ENCODE data around the gene STING1. TPM values are rescaled to one million over a fixed set of nuclear protein-coding genes. Genes with fewer than 3 reads are reported as not detected.
"Not testable (repeated sequence)": the region's sequence is repeated elsewhere in the genome, so short reads cannot be mapped to it uniquely, and the experiment has no call there.

The STING1 gene
- total RNA-seq, 1 experiment from 2014 or later, result 0.48 TPM

GRCh38 chr5:139525586-139526308, 43.2 kb upstream of the STING1 start:
- not testable (repeated sequence) for H3K27me3 ChIP-seq (ENCODE audit: insufficient read depth, low read length); H4K8ac ChIP-seq (replicated peaks; ENCODE audit: insufficient read length, low read depth, low read length); H2AFZ ChIP-seq (ENCODE audit: low read length); H2BK15ac ChIP-seq (ENCODE audit: low read depth, low read length); H2BK120ac ChIP-seq (ENCODE audit: low read depth, low read length, poor library complexity, severe bottlenecking); H4K5ac ChIP-seq (ENCODE audit: insufficient read length, low read depth, low read length); H3T11ph ChIP-seq (ENCODE audit: low read length); H2AK5ac ChIP-seq (ENCODE audit: insufficient read length, low read length); H3K36me3 Mint-ChIP-seq (ENCODE audit: insufficient read depth in 1 of 3, low read depth in 3 of 3); H2BK20ac ChIP-seq (ENCODE audit: low read depth, low read length, poor library complexity, severe bottlenecking); H3K4me2 ChIP-seq (ENCODE audit: insufficient read depth, insufficient read length, low read length); H3K14ac ChIP-seq (ENCODE audit: insufficient read depth, low read length); H3K23me2 ChIP-seq (ENCODE audit: insufficient read length, low read depth, low read length, poor library complexity, severe bottlenecking); H3K4ac ChIP-seq (ENCODE audit: low read depth, low read length); H3K9me3 Mint-ChIP-seq; H3K9ac ChIP-seq (ENCODE audit: extremely low read depth, insufficient read length, low read length); H3K18ac ChIP-seq (ENCODE audit: insufficient read length, low read depth, low read length); DNase-seq; H4K91ac ChIP-seq (ENCODE audit: insufficient read length, low read depth, low read length); H2BK5ac ChIP-seq (ENCODE audit: insufficient read length, low read length); H3K79me2 ChIP-seq (ENCODE audit: insufficient read depth, low read length); H3K9me3 ChIP-seq (ENCODE audit: control insufficient read depth, low read depth, low read length); H2BK12ac ChIP-seq (ENCODE audit: insufficient read length, low read depth, low read length); H3K27ac ChIP-seq (ENCODE audit: insufficient read length, low read depth, low read length); H4K20me1 ChIP-seq (ENCODE audit: control insufficient read depth, insufficient read depth, insufficient read length); H3K56ac ChIP-seq (ENCODE audit: insufficient read length, low read depth, low read length); H3K23ac ChIP-seq (ENCODE audit: insufficient read length, low read depth, low read length); H3K79me1 ChIP-seq (ENCODE audit: insufficient read depth, low read depth, low read length, poor library complexity, severe bottlenecking)
- peaks cover 64 to 67% of the 10 kb centered on the region in 2 experiments for H3K4me1 Mint-ChIP-seq
- H3K27ac Mint-ChIP-seq, result peak overlapping the region; percentile 35 to 89 (median 74); a peak in 3 of 7 replicates
- no CpG with 5 or more reads among the region's 12 CpGs for WGBS (ENCODE audit: extremely low coverage, insufficient read length, low lambda C conversion rate)
- H3K27me3 Mint-ChIP-seq (ENCODE audit: low read depth), result peaks cover 17% of the 10 kb centered on the region
- peak overlapping the region; percentile 26 to 48; a peak in 4 of 5 replicates for H3K4me3 Mint-ChIP-seq
- H3K4me1 ChIP-seq (ENCODE audit: insufficient read depth, low read length), result peaks cover 17% of the 10 kb centered on the region; the same call in 1 of the 2 replicates

Data from H9 (cell line).